GM23248 (cell line): ENCODE measurements around the gene GJA9.

Experiments used
- EZH2 ChIP-seq: fragments of 200-600 bp; sonication (generic); IDR thresholded peaks from 2 replicates; pipeline ENCODE4 v1.6.1; 2018; ENCODE audit warnings: antibody characterized with exemption, mild to moderate bottlenecking; ENCODE audit not compliant: insufficient read depth, poor library complexity, severe bottlenecking
- EZH2phosphoT487 ChIP-seq: fragments of 200-600 bp; sonication (generic); IDR thresholded peaks from 2 replicates; pipeline ENCODE4 v1.6.1; 2018; ENCODE audit warnings: antibody characterized with exemption, moderate library complexity, mild to moderate bottlenecking, low read depth; ENCODE audit not compliant: insufficient read depth

DNA sequence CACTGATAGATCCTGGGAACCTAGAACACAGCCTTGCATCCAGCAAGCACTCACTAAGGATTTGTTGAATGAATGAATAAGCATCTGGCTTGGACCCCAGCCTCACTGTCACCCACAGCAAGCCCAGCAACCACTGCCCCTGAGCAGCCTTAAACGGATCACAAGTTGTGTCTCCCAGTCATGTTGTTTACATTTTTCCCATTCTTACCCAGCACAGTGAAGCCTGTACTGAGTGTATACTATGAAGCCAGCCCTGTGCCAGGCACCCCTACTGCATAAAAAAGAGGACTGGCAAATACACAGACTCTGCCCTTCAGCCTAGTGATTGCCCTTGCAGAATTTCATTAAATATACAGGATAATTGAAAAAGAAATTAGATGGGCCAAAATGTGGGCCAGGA lies 52.0 kb downstream of the GJA9 start:
- TF ChIP-seq EZH2phosphoT487 (no peak), EZH2 (no peak)
